Measurements from ENCODE around the gene KIF5A. TPM values are rescaled to one million over a fixed set of nuclear protein-coding genes. Genes with fewer than 3 reads are reported as not detected.
"Not testable (repeated sequence)": the region's sequence is repeated elsewhere in the genome, so short reads cannot be mapped to it uniquely, and the experiment has no call there.

Gene KIF5A
- total RNA-seq, 1 donor, result 0.72 TPM

- TF ChIP-seq CTCF (IDR thresholded peaks at IDR 0.05; ENCODE audit: insufficient read depth, low read length), result no peak
- no peak overlapping the region for H3K4me3 ChIP-seq (ENCODE audit: low read depth, low read length)
- DNase-seq (ENCODE audit: low read depth), result no peak
Measured at GRCh38 chr12:57513266-57513665, 36.6 kb upstream of the KIF5A start.

DNA sequence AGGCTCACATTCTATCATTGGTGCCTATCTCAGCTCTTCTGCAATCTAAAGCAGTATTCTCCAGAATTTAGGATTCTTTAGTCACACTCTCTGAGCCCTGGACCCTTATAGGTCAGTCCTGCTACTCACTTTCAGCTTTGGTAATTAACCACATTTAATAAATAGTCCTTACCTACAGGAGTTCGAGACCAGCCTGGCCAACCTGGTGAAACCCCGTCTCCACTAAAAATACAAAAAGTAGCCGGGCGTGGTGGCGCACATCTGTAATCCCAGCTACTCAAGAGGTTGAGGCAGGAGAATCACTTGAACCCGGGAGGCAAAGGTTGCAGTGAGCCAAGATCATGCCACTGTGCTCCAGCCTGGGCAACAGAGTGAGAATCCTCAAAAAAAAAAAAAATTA lies 36.2 kb upstream of the KIF5A start:
- not testable (repeated sequence) for H3K4me3 ChIP-seq (ENCODE audit: low read depth, low read length); DNase-seq (ENCODE audit: low read depth)

DNA sequence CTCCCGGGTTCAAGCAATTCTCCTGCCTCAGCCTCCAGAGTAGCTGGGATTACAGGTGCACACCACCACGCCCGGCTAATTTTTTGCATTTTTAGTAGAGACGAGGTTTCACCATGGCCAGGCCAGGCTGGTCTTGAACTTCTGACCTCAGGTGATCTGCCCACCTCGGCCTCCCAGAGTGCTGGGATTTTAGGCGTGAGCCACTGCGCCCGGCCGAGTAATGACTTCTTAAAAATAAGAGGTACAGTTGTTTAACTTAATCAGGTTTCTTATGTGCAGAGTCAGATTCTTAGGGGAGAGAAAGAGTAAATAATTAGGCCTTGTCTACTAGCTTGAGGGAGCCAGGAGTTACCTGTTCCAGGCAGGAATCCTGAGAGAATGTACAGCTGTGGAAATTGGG lies 35.6 kb upstream of the KIF5A start:
- H3K4me3 ChIP-seq (ENCODE audit: low read depth, low read length); DNase-seq (ENCODE audit: low read depth): not testable (repeated sequence)

- no peak overlapping the region for H3K4me3 ChIP-seq (ENCODE audit: low read depth, low read length)
- DNase-seq (ENCODE audit: low read depth), result peak; percentile 21
- TF ChIP-seq CTCF (IDR thresholded peaks at IDR 0.05; ENCODE audit: insufficient read depth, low read length), result no peak
Measured at GRCh38 chr12:57514720-57515407, 35.0 kb upstream of the KIF5A start.

- TF ChIP-seq CTCF (IDR thresholded peaks at IDR 0.05; ENCODE audit: insufficient read depth, low read length), result no peak
- H3K4me3 ChIP-seq (ENCODE audit: low read depth, low read length), result no peak overlapping the region
- peak; percentile 23 for DNase-seq (ENCODE audit: low read depth)
Measured at GRCh38 chr12:57515408-57515933, 34.4 kb upstream of the KIF5A start.

- no peak overlapping the region for H3K4me3 ChIP-seq (ENCODE audit: low read depth, low read length)
- TF ChIP-seq CTCF (IDR thresholded peaks at IDR 0.05; ENCODE audit: insufficient read depth, low read length), result no peak
- peak; percentile 26 for DNase-seq (ENCODE audit: low read depth)
Measured at GRCh38 chr12:57515934-57516541, 33.8 kb upstream of the KIF5A start.

- DNase-seq (ENCODE audit: low read depth), result no peak
- no peak for TF ChIP-seq CTCF (IDR thresholded peaks at IDR 0.05; ENCODE audit: insufficient read depth, low read length)
- no peak overlapping the region for H3K4me3 ChIP-seq (ENCODE audit: low read depth, low read length)
Measured at GRCh38 chr12:57516617-57517153, 33.2 kb upstream of the KIF5A start.

Measured in fibroblast of the aortic adventitia (primary cell).